Measurements from ENCODE around the gene ERCC4. TPM values are rescaled to one million over a fixed set of nuclear protein-coding genes. Genes with fewer than 3 reads are reported as not detected.

Gene ERCC4
- total RNA-seq, 2 donors from 2014 or later = 6.1 to 11.2 TPM

GRCh38 chr16:13973321-13974023 is 53.5 kb downstream of the ERCC4 start:
- no peak for ATAC-seq (replicated peaks)
- H3K27me3 Mint-ChIP-seq = peaks cover 5% of the 10 kb centered on the region
- H3K4me3 Mint-ChIP-seq = no peak overlapping the region
- no peak overlapping the region for H3K27ac Mint-ChIP-seq
- peaks cover 8% of the 10 kb centered on the region for H3K4me1 Mint-ChIP-seq
- no peaks in the 10 kb centered on the region for H3K36me3 Mint-ChIP-seq (ENCODE audit: low read depth)
- no peaks in the 10 kb centered on the region for H3K9me3 Mint-ChIP-seq

- Mint-ChIP-seq H3K27me3 (no peaks in the 10 kb centered on the region), H3K36me3 (ENCODE audit: low read depth) (no peaks in the 10 kb centered on the region), H3K4me1 (no peaks in the 10 kb centered on the region), H3K4me3 (no peak overlapping the region), H3K27ac (no peak overlapping the region), H3K9me3 (peaks cover 3% of the 10 kb centered on the region)
- ATAC-seq (replicated peaks) = no peak
These were observed 57.2 kb downstream of the ERCC4 start for GRCh38 chr16:13977177-13977576.

GRCh38 chr16:13982451-13982850 is 62.5 kb downstream of the ERCC4 start:
- Mint-ChIP-seq H3K36me3 (ENCODE audit: low read depth) (no peaks in the 10 kb centered on the region), H3K4me1 (no peaks in the 10 kb centered on the region), H3K4me3 (no peak overlapping the region), H3K27me3 (no peaks in the 10 kb centered on the region), H3K9me3 (peaks cover 3% of the 10 kb centered on the region), H3K27ac (no peak overlapping the region)
- ATAC-seq (replicated peaks) = no peak

- Mint-ChIP-seq H3K36me3 (ENCODE audit: low read depth) (no peaks in the 10 kb centered on the region), H3K9me3 (peaks cover 3% of the 10 kb centered on the region), H3K27me3 (no peaks in the 10 kb centered on the region), H3K4me1 (no peaks in the 10 kb centered on the region), H3K27ac (no peak overlapping the region), H3K4me3 (no peak overlapping the region)
- ATAC-seq (replicated peaks) = no peak
These were observed 63.7 kb downstream of the ERCC4 start for GRCh38 chr16:13983625-13984024.

- Mint-ChIP-seq H3K27me3 (no peaks in the 10 kb centered on the region), H3K4me1 (no peaks in the 10 kb centered on the region), H3K9me3 (peaks cover under 1% of the 10 kb centered on the region), H3K4me3 (no peak overlapping the region), H3K36me3 (ENCODE audit: low read depth) (no peaks in the 10 kb centered on the region), H3K27ac (no peak overlapping the region)
- ATAC-seq (replicated peaks) = no peak
These were observed 64.8 kb downstream of the ERCC4 start for GRCh38 chr16:13984794-13985193.

GRCh38 chr16:13988038-13988437 is 68.1 kb downstream of the ERCC4 start:
- Mint-ChIP-seq H3K27ac (no peak overlapping the region), H3K36me3 (ENCODE audit: low read depth) (no peaks in the 10 kb centered on the region), H3K4me1 (no peaks in the 10 kb centered on the region), H3K4me3 (no peak overlapping the region), H3K27me3 (no peaks in the 10 kb centered on the region), H3K9me3 (no peaks in the 10 kb centered on the region)
- no peak for ATAC-seq (replicated peaks)

- Mint-ChIP-seq H3K4me3 (no peak overlapping the region), H3K36me3 (ENCODE audit: low read depth) (no peaks in the 10 kb centered on the region), H3K27ac (no peak overlapping the region), H3K4me1 (no peaks in the 10 kb centered on the region), H3K27me3 (no peaks in the 10 kb centered on the region), H3K9me3 (no peaks in the 10 kb centered on the region)
- ATAC-seq (replicated peaks) = no peak
These were observed 72.4 kb downstream of the ERCC4 start for GRCh38 chr16:13992322-13992721.

GRCh38 chr16:13992976-13993375 is 73.0 kb downstream of the ERCC4 start:
- no peak for ATAC-seq (replicated peaks)
- Mint-ChIP-seq H3K27me3 (no peaks in the 10 kb centered on the region), H3K9me3 (no peaks in the 10 kb centered on the region), H3K4me1 (no peaks in the 10 kb centered on the region), H3K27ac (no peak overlapping the region), H3K36me3 (ENCODE audit: low read depth) (no peaks in the 10 kb centered on the region), H3K4me3 (no peak overlapping the region)

GRCh38 chr16:13994239-13995106 is 74.5 kb downstream of the ERCC4 start:
- Mint-ChIP-seq H3K27ac (no peak overlapping the region), H3K4me3 (no peak overlapping the region), H3K4me1 (no peaks in the 10 kb centered on the region), H3K9me3 (no peaks in the 10 kb centered on the region), H3K27me3 (peaks cover 6% of the 10 kb centered on the region), H3K36me3 (ENCODE audit: low read depth) (no peaks in the 10 kb centered on the region)
- no peak for ATAC-seq (replicated peaks)

GRCh38 chr16:13995194-13995593 is 75.2 kb downstream of the ERCC4 start:
- no peaks in the 10 kb centered on the region for H3K36me3 Mint-ChIP-seq (ENCODE audit: low read depth)
- H3K4me3 Mint-ChIP-seq = no peak overlapping the region
- no peak overlapping the region for H3K27ac Mint-ChIP-seq
- ATAC-seq (replicated peaks) = no peak
- H3K9me3 Mint-ChIP-seq = no peaks in the 10 kb centered on the region
- peaks cover 7% of the 10 kb centered on the region for H3K27me3 Mint-ChIP-seq
- H3K4me1 Mint-ChIP-seq = no peaks in the 10 kb centered on the region

GRCh38 chr16:13996778-13997288 is 76.9 kb downstream of the ERCC4 start:
- no peak overlapping the region for H3K27ac Mint-ChIP-seq
- ATAC-seq (replicated peaks) = no peak
- no peaks in the 10 kb centered on the region for H3K36me3 Mint-ChIP-seq (ENCODE audit: low read depth)
- H3K4me3 Mint-ChIP-seq = no peak overlapping the region
- H3K9me3 Mint-ChIP-seq = no peaks in the 10 kb centered on the region
- H3K4me1 Mint-ChIP-seq = no peaks in the 10 kb centered on the region
- peaks cover 7% of the 10 kb centered on the region for H3K27me3 Mint-ChIP-seq

GRCh38 chr16:13997526-13997925 is 77.6 kb downstream of the ERCC4 start:
- peaks cover 8% of the 10 kb centered on the region for H3K27me3 Mint-ChIP-seq
- H3K36me3 Mint-ChIP-seq (ENCODE audit: low read depth) = no peaks in the 10 kb centered on the region
- H3K4me1 Mint-ChIP-seq = no peaks in the 10 kb centered on the region
- H3K4me3 Mint-ChIP-seq = no peak overlapping the region
- no peak for ATAC-seq (replicated peaks)
- no peak overlapping the region for H3K27ac Mint-ChIP-seq
- no peaks in the 10 kb centered on the region for H3K9me3 Mint-ChIP-seq

- Mint-ChIP-seq H3K4me3 (no peak overlapping the region), H3K36me3 (ENCODE audit: low read depth) (no peaks in the 10 kb centered on the region), H3K9me3 (no peaks in the 10 kb centered on the region), H3K27me3 (peaks cover 12% of the 10 kb centered on the region), H3K27ac (no peak overlapping the region), H3K4me1 (no peaks in the 10 kb centered on the region)
- no peak for ATAC-seq (replicated peaks)
These were observed 78.0 kb downstream of the ERCC4 start for GRCh38 chr16:13997933-13998332.

GRCh38 chr16:13999071-13999894 is 79.3 kb downstream of the ERCC4 start:
- no peak for ATAC-seq (replicated peaks)
- H3K9me3 Mint-ChIP-seq = no peaks in the 10 kb centered on the region
- H3K27ac Mint-ChIP-seq = no peak overlapping the region
- peaks cover 16% of the 10 kb centered on the region for H3K27me3 Mint-ChIP-seq
- H3K4me3 Mint-ChIP-seq = no peak overlapping the region
- no peaks in the 10 kb centered on the region for H3K36me3 Mint-ChIP-seq (ENCODE audit: low read depth)
- H3K4me1 Mint-ChIP-seq = no peaks in the 10 kb centered on the region
